CD4-positive, alpha-beta T cell (primary cell): Measurements from ENCODE around the gene PRDX1. TPM values are rescaled to one million over a fixed set of nuclear protein-coding genes. Genes with fewer than 3 reads are reported as not detected.

Experiments
- ATAC-seq: fragments of 200-7000 bp; cut with Tn5 transposase; one replicate; pipeline ENCODE4 v1.10.0; 2022; ENCODE audit warnings: mild to moderate bottlenecking; ENCODE audit not compliant: poor library complexity
- CTCF ChIA-PET: fragments of 350-600 bp; sonication (Branson Sonifier 250); formaldehyde crosslinking; loops from one replicate; lab custom pipeline; 2021; ENCODE audit warnings: antibody characterized with exemption, inconsistent platforms; lab: Charles Lee
- POLR2A ChIA-PET: fragments of 350-600 bp; sonication (Branson Sonifier 250); formaldehyde crosslinking; loops from one replicate; lab custom pipeline; 2021; ENCODE audit warnings: antibody characterized with exemption, inconsistent platforms; lab: Charles Lee
- DNase-seq, 14 experiments: peaks; one replicate each; pipeline ENCODE4 v3.0.0-alpha.2; 2013 to 2020; ENCODE audit warnings: mixed read lengths in 2 of 14
- H3K27ac ChIP-seq, 2 donors: one replicate each; pipeline versions ENCODE4 v1.5.1 to v1.7.0; 2013; ENCODE audit warnings: low read length in 2 of 2, low read depth in 1 of 2, mild to moderate bottlenecking in 1 of 2
- H3K27me3 ChIP-seq, 2 experiments: 1 replicate in 1 of 2; 2 replicates in 1 of 2; pipeline versions ENCODE4 v1.6.1 to v1.7.0; 2013; ENCODE audit warnings: low read length in 2 of 2, control low read depth in 1 of 2, mild to moderate bottlenecking in 1 of 2, moderate library complexity in 1 of 2; ENCODE audit not compliant: insufficient read depth in 2 of 2, control insufficient read depth in 1 of 2
- H3K36me3 ChIP-seq: one replicate; pipeline ENCODE4 v1.6.1; 2013; ENCODE audit warnings: low read length, control low read depth; ENCODE audit not compliant: insufficient read depth
- H3K4me1 ChIP-seq: one replicate; pipeline ENCODE4 v1.6.1; 2013; ENCODE audit warnings: low read length, control low read depth; ENCODE audit not compliant: insufficient read depth
- H3K4me3 ChIP-seq: one replicate; pipeline ENCODE4 v1.5.1; 2013; ENCODE audit warnings: mild to moderate bottlenecking, low read length, moderate library complexity
- H3K9me3 ChIP-seq, 2 experiments: 1 replicate in 1 of 2; 2 replicates in 1 of 2; pipeline versions ENCODE4 v1.6.1 to v1.7.0; 2013; ENCODE audit warnings: low read length in 2 of 2, mild to moderate bottlenecking in 2 of 2, control low read depth in 1 of 2, moderate library complexity in 1 of 2; ENCODE audit not compliant: control insufficient read depth in 1 of 2, insufficient read depth in 1 of 2
- H3K27ac Mint-ChIP-seq: one replicate; pipeline ENCODE4 v1.8.0; 2020; ENCODE audit warnings: mixed read lengths
- H3K27me3 Mint-ChIP-seq: one replicate; pipeline ENCODE4 v1.8.0; 2021; ENCODE audit warnings: mixed read lengths
- H3K36me3 Mint-ChIP-seq: one replicate; pipeline ENCODE4 v1.8.0; 2021; ENCODE audit warnings: low read depth, mixed read lengths
- H3K4me1 Mint-ChIP-seq: one replicate; pipeline ENCODE4 v1.8.0; 2021; ENCODE audit warnings: low read depth, mixed read lengths
- H3K4me3 Mint-ChIP-seq: one replicate; pipeline ENCODE4 v1.8.0; 2020; ENCODE audit warnings: mild to moderate bottlenecking, mixed read lengths
- H3K9me3 Mint-ChIP-seq: one replicate; pipeline ENCODE4 v1.8.0; 2020; ENCODE audit warnings: mixed read lengths
- intact Hi-C, 2 experiments: fragments of 100-400 bp; cut with DNase I in 1 of 2; cut with micrococcal nuclease in 1 of 2; formaldehyde crosslinking; loops; one replicate each; pipeline versions ENCODE4 v1.15.1 to v1.9.0; 2023 to 2025; cut with DNase I, micrococcal nuclease
- total RNA-seq, 174 experiments: library from RNA in 2 of 174; stranded (reverse) in 2 of 174; gene quantifications; one replicate each; pipeline ENCODE4 v1.2.3 and lab custom pipeline; 2021 to 2026
- TF ChIP-seq, protein P1 (sequence below): fragments of 200-600 bp; IDR thresholded peaks from one replicate; pipeline ENCODE4 v1.8.0; 2022; ENCODE audit warnings: antibody characterized with exemption, mild to moderate bottlenecking

PRDX1 gene
- total RNA-seq, 2 experiments from 2014 or later, result 18.1 to 24.1 TPM

DNA sequence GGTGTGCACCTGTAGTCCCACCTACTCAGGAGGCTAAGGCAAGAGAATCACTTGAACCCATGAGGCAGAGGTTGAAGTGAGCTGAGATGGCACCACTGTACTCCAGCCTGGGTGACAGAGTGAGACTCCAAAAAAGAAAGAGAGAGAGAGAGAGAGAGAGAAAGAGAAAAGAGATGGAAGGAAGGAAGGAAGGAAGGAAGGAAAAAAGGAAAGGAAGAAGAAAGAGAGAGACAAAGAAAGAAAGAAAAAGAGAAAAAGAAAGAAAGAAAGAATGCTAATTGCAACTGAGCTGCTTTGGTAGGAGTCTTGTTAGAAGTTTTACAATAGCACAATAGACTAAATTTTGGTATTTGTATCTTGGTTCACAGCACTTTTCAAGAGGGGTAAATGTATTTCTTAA is 56.4 kb downstream of the PRDX1 start:
- H3K4me3 Mint-ChIP-seq, result no peak overlapping the region
- intact Hi-C loops, result no loop called here
- no peaks in the 10 kb centered on the region for H3K27me3 Mint-ChIP-seq
- no peaks in the 10 kb centered on the region for H3K4me1 ChIP-seq
- H3K9me3 ChIP-seq, result no peaks in the 10 kb centered on the region
- H3K4me3 ChIP-seq, result no peak overlapping the region
- TF ChIP-seq, protein P1, sequence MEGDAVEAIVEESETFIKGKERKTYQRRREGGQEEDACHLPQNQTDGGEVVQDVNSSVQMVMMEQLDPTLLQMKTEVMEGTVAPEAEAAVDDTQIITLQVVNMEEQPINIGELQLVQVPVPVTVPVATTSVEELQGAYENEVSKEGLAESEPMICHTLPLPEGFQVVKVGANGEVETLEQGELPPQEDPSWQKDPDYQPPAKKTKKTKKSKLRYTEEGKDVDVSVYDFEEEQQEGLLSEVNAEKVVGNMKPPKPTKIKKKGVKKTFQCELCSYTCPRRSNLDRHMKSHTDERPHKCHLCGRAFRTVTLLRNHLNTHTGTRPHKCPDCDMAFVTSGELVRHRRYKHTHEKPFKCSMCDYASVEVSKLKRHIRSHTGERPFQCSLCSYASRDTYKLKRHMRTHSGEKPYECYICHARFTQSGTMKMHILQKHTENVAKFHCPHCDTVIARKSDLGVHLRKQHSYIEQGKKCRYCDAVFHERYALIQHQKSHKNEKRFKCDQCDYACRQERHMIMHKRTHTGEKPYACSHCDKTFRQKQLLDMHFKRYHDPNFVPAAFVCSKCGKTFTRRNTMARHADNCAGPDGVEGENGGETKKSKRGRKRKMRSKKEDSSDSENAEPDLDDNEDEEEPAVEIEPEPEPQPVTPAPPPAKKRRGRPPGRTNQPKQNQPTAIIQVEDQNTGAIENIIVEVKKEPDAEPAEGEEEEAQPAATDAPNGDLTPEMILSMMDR, result no peak
- ChIA-PET CTCF (no interaction called here), POLR2A (no interaction called here)
- H3K9me3 Mint-ChIP-seq, result no peaks in the 10 kb centered on the region
- H3K27ac ChIP-seq, result no peak overlapping the region
- no peaks in the 10 kb centered on the region for H3K36me3 ChIP-seq
- no peaks in the 10 kb centered on the region for H3K36me3 Mint-ChIP-seq
- no peak for ATAC-seq
- H3K27ac Mint-ChIP-seq, result no peak overlapping the region
- H3K4me1 Mint-ChIP-seq, result no peaks in the 10 kb centered on the region
- no peaks in the 10 kb centered on the region for H3K27me3 ChIP-seq
- DNase-seq, result no peak

Other genes starting within 250 kb of the PRDX1 start
- not detected for gene HPDL, start 195.0 kb downstream of the PRDX1 start, total RNA-seq
- 10 to 100 TPM; 44.5 to 46.2 TPM for gene TOE1, start 181.7 kb downstream of the PRDX1 start, total RNA-seq
- 10 to 100 TPM; 57.9 to 67.4 TPM for gene MUTYH, start 181.4 kb downstream of the PRDX1 start, total RNA-seq
- 1 to 10 TPM; 2.8 to 3.4 TPM for gene TESK2, start 30.7 kb downstream of the PRDX1 start, total RNA-seq
- under 1 TPM; 0.42 to 0.58 TPM for gene CCDC163, start 21.8 kb downstream of the PRDX1 start, total RNA-seq
- gene MMACHC, start 21.6 kb downstream of the PRDX1 start, total RNA-seq, result under 1 TPM; 0.27 to 0.81 TPM
- gene AKR1A1, start 28.9 kb upstream of the PRDX1 start, total RNA-seq, result 10 to 100 TPM; 25.3 to 31.0 TPM
- gene NASP, start 62.2 kb upstream of the PRDX1 start, total RNA-seq, result 100 to 1,000 TPM; 110 to 112 TPM
- gene CCDC17, start 102.2 kb upstream of the PRDX1 start, total RNA-seq, result 1 to 10 TPM; 2.1 to 2.3 TPM
- gene GPBP1L1, start 164.6 kb upstream of the PRDX1 start, total RNA-seq, result 100 to 1,000 TPM; 116 to 125 TPM
- gene TMEM69, start 166.3 kb upstream of the PRDX1 start, total RNA-seq, result 1 to 10 TPM; 5.6 to 6.3 TPM
- gene IPP, start 228.8 kb upstream of the PRDX1 start, total RNA-seq, result 1 to 10 TPM; 6.0 to 6.6 TPM